ENCODE measurements around the gene CEP44. TPM values are rescaled to one million over a fixed set of nuclear protein-coding genes. Genes with fewer than 3 reads are reported as not detected.

The CEP44 gene
- polyA plus RNA-seq, 1 experiment, result 7.4 TPM

DNA sequence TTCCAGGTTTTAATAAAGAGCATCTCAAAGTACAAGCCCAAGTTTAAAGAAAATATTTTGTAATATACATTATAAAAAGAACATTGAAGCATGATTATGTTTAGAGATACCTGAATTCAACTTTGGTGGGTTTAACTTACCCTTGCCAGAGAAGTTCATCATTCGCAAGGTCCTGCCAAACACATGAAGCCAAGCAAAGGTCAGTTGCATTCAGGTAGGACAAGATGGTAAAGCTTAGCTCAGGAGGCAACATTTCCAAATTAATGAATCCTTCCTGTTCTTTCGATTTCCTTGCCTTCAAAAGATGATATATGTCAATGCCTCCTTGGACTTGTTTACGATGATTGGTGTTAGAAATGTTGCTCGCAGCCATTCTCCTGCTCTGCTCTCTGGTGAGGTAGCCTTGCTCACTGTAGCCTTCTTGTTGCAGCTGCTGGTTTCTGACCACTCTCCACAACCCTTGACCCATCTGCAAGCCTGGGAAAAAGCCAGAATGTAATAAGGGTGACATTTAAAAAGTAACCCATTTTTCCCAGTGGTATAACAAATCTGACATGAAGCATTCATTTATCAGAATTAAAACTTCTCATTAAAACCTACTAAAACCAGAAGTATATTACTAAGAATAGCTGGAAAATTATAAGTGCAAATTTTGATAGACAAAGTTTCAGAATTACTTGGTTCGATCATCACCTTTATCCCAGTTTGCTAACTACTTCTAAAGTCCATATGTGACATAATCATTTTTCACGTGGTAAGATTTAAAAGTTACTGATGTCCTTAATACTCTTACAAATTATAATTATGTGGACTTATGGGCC is 20.9 kb upstream of the CEP44 start:
- H3K4me3 ChIP-seq (ENCODE audit: low read depth, low read length), result no peak overlapping the region
- CTCF ChIA-PET, result interaction anchor here (1.1 to 1.4 kb wide), 2 partner anchors 28 to 40 kb away, joined by 3 to 4 read pairs; no protein-coding TSS in a partner anchor
- no peaks in the 10 kb centered on the region for H3K27me3 ChIP-seq (ENCODE audit: control insufficient read depth, insufficient read depth, low read length)
- H3K27ac ChIP-seq (ENCODE audit: low read depth, low read length), result no peak overlapping the region
- no peaks in the 10 kb centered on the region for H3K9me3 ChIP-seq (ENCODE audit: control insufficient read depth, insufficient read depth, low read length)
- TF ChIP-seq, protein P1, sequence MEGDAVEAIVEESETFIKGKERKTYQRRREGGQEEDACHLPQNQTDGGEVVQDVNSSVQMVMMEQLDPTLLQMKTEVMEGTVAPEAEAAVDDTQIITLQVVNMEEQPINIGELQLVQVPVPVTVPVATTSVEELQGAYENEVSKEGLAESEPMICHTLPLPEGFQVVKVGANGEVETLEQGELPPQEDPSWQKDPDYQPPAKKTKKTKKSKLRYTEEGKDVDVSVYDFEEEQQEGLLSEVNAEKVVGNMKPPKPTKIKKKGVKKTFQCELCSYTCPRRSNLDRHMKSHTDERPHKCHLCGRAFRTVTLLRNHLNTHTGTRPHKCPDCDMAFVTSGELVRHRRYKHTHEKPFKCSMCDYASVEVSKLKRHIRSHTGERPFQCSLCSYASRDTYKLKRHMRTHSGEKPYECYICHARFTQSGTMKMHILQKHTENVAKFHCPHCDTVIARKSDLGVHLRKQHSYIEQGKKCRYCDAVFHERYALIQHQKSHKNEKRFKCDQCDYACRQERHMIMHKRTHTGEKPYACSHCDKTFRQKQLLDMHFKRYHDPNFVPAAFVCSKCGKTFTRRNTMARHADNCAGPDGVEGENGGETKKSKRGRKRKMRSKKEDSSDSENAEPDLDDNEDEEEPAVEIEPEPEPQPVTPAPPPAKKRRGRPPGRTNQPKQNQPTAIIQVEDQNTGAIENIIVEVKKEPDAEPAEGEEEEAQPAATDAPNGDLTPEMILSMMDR (IDR thresholded peaks at IDR 0.05; ENCODE audit: low read depth, low read length), result no peak
- POLR2A ChIA-PET, result interaction anchor here (1.0 kb wide), 1 partner anchor 19 kb away, joined by 3 read pairs; no protein-coding TSS in a partner anchor
- DNase-seq (ENCODE audit: low read depth, low spot score), result no peak

DNA sequence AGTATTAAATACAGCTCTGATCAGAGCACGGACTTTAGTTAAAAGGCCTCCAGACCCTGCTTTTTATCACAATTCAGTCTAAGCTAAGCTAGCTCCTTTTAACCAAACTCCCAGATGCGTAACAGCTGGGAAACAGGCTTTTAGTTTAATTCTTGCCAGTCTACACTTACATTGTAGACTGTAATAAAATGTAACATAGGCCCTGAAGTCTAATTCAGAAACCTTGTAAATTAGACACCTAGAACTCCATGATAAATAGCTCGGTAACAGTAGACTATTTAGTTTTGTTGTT is 20.3 kb upstream of the CEP44 start:
- Histone ChIP-seq H3K9me3 (ENCODE audit: control insufficient read depth, insufficient read depth, low read length) (no peaks in the 10 kb centered on the region), H3K27ac (ENCODE audit: low read depth, low read length) (no peak overlapping the region), H3K4me3 (ENCODE audit: low read depth, low read length) (no peak overlapping the region), H3K27me3 (ENCODE audit: control insufficient read depth, insufficient read depth, low read length) (no peaks in the 10 kb centered on the region)
- POLR2A ChIA-PET, result interaction anchor here (1.0 kb wide), 1 partner anchor 18 kb away, joined by 3 read pairs; no protein-coding TSS in a partner anchor
- CTCF ChIA-PET, result interaction anchor here (1.1 to 1.4 kb wide), 2 partner anchors 28 to 41 kb away, joined by 3 to 4 read pairs; no protein-coding TSS in a partner anchor
- TF ChIP-seq, protein P1 (IDR thresholded peaks at IDR 0.05; ENCODE audit: low read depth, low read length), result no peak
- no peak for DNase-seq (ENCODE audit: low read depth, low spot score)

DNA sequence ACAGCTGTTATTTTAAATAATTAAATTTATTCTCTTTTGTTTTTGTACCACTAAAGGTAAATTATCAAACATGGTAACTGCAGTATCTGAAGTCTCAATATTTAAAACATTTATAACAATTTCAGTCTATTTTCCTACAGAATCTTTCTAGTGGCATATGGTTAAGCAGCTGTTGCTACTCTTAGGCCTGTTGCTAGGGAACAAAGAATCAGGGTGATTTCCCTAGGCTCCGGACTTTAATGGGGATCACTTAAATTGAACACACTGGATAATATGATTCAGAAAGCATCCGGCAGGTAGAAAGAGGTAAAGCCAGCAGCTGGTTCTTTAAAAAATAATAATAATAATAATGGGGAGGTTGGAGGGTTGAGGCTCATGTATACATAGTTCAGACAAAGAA is 17.8 kb upstream of the CEP44 start:
- TF ChIP-seq, protein P1 (IDR thresholded peaks at IDR 0.05; ENCODE audit: low read depth, low read length), result no peak
- no peak overlapping the region for H3K27ac ChIP-seq (ENCODE audit: low read depth, low read length)
- no peaks in the 10 kb centered on the region for H3K9me3 ChIP-seq (ENCODE audit: control insufficient read depth, insufficient read depth, low read length)
- H3K4me3 ChIP-seq (ENCODE audit: low read depth, low read length), result no peak overlapping the region
- no peaks in the 10 kb centered on the region for H3K27me3 ChIP-seq (ENCODE audit: control insufficient read depth, insufficient read depth, low read length)
- ChIA-PET POLR2A (interaction anchor here (0.7 kb wide), 1 partner anchor 18 kb away, joined by 3 read pairs; the partner anchor contains the start of genes CEP44 and FBXO8), CTCF (interaction anchor here (0.9 kb wide), 1 partner anchor 43 kb away, joined by 5 read pairs; no protein-coding TSS in a partner anchor)
- DNase-seq (ENCODE audit: low read depth, low spot score), result no peak

GRCh38 chr4:174266416-174266815 is 17.3 kb upstream of the CEP44 start:
- Histone ChIP-seq H3K9me3 (ENCODE audit: control insufficient read depth, insufficient read depth, low read length) (no peaks in the 10 kb centered on the region), H3K27ac (ENCODE audit: low read depth, low read length) (no peak overlapping the region), H3K4me3 (ENCODE audit: low read depth, low read length) (no peak overlapping the region), H3K27me3 (ENCODE audit: control insufficient read depth, insufficient read depth, low read length) (no peaks in the 10 kb centered on the region)
- ChIA-PET POLR2A (interaction anchor here (0.7 kb wide), 1 partner anchor 17 kb away, joined by 3 read pairs; the partner anchor contains the start of genes CEP44 and FBXO8), CTCF (no interaction called here)
- no peak for DNase-seq (ENCODE audit: low read depth, low spot score)
- TF ChIP-seq, protein P1 (IDR thresholded peaks at IDR 0.05; ENCODE audit: low read depth, low read length), result no peak

GRCh38 chr4:174273930-174274329 is 9.8 kb upstream of the CEP44 start:
- no peaks in the 10 kb centered on the region for H3K9me3 ChIP-seq (ENCODE audit: control insufficient read depth, insufficient read depth, low read length)
- H3K27me3 ChIP-seq (ENCODE audit: control insufficient read depth, insufficient read depth, low read length), result no peaks in the 10 kb centered on the region
- POLR2A ChIA-PET, result no interaction called here
- TF ChIP-seq, protein P1 (IDR thresholded peaks at IDR 0.05; ENCODE audit: low read depth, low read length), result no peak
- CTCF ChIA-PET, result no interaction called here
- no peak for DNase-seq (ENCODE audit: low read depth, low spot score)
- no peak overlapping the region for H3K27ac ChIP-seq (ENCODE audit: low read depth, low read length)
- H3K4me3 ChIP-seq (ENCODE audit: low read depth, low read length), result no peak overlapping the region

Data from AG04450 (cell line).